ENCODE data around the gene PLCL1. TPM values are rescaled to one million over a fixed set of nuclear protein-coding genes. Genes with fewer than 3 reads are reported as not detected.
A peak's percentile ranks its signal among the peaks of the same experiment; 100 is the strongest.

Gene PLCL1
- total and polyA plus RNA-seq, 7 donors: 4.3 to 25.4 (median 12.6) TPM

GRCh38 chr2:198115201-198115600 lies 310.8 kb downstream of the PLCL1 start:
- H3K9me3 ChIP-seq: no peaks in the 10 kb centered on the region
- TF ChIP-seq, protein P1, sequence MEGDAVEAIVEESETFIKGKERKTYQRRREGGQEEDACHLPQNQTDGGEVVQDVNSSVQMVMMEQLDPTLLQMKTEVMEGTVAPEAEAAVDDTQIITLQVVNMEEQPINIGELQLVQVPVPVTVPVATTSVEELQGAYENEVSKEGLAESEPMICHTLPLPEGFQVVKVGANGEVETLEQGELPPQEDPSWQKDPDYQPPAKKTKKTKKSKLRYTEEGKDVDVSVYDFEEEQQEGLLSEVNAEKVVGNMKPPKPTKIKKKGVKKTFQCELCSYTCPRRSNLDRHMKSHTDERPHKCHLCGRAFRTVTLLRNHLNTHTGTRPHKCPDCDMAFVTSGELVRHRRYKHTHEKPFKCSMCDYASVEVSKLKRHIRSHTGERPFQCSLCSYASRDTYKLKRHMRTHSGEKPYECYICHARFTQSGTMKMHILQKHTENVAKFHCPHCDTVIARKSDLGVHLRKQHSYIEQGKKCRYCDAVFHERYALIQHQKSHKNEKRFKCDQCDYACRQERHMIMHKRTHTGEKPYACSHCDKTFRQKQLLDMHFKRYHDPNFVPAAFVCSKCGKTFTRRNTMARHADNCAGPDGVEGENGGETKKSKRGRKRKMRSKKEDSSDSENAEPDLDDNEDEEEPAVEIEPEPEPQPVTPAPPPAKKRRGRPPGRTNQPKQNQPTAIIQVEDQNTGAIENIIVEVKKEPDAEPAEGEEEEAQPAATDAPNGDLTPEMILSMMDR (IDR thresholded peaks at IDR 0.05): no peak
- no peak overlapping the region for H3K27ac ChIP-seq
- intact Hi-C loops (cut with DNase I): no loop called here
- ATAC-seq (no peak), DNase-seq (no peak)
- no peaks in the 10 kb centered on the region for H3K27me3 ChIP-seq (ENCODE audit: insufficient read depth in 3 of 3, low read length in 2 of 3)
- no peak overlapping the region for H3K4me3 ChIP-seq
- H3K36me3 ChIP-seq (ENCODE audit: insufficient read depth in 1 of 2, low read depth in 1 of 2): no peaks in the 10 kb centered on the region
- peaks cover 23% of the 10 kb centered on the region for H3K4me1 ChIP-seq

GRCh38 chr2:198116756-198117155 lies 312.4 kb downstream of the PLCL1 start:
- DNase-seq (no peak), ATAC-seq (no peak)
- no peaks in the 10 kb centered on the region for H3K27me3 ChIP-seq (ENCODE audit: insufficient read depth in 3 of 3, low read length in 2 of 3)
- H3K4me3 ChIP-seq: no peak overlapping the region
- TF ChIP-seq, protein P1 (IDR thresholded peaks at IDR 0.05): no peak
- intact Hi-C loops (cut with DNase I): no loop called here
- H3K4me1 ChIP-seq: peaks cover 23% of the 10 kb centered on the region
- H3K36me3 ChIP-seq (ENCODE audit: insufficient read depth in 1 of 2, low read depth in 1 of 2): no peaks in the 10 kb centered on the region
- WGBS, 3 donors: 9 to 34% (median 14%) methylated on average over 1 of the region's 1 CpG
- peaks cover 3% of the 10 kb centered on the region for H3K9me3 ChIP-seq
- no peak overlapping the region for H3K27ac ChIP-seq

DNA sequence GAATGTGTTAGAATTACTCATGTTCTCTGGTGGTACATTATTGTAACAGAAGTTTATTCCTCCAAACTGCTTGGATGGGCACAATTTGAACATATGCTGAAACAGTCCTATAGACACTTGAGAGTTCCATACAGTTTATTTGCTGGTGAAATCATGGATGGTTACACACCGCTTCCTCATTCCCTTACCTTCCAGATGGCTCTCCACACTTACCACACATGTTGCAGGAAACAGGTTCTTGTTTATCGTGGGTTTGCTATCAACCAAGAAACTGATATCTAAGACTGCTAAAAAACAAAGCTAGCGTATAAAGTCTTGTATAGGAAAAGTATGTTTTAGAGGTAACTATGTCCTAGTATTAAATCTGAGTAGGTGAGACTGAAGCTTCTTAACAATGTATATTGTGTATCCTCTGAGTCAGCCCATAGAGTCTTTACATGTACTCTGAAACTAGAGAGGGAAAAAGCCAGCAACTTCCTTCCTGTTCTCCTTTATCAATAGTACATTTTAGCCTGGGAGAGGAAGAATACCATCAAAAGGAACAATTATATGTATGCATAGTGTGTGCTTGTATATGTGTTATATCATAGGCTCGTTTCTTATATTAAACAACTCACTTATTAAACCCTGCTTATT lies 313.1 kb downstream of the PLCL1 start:
- Histone ChIP-seq H3K4me1 (peaks cover 19% of the 10 kb centered on the region), H3K27me3 (ENCODE audit: insufficient read depth in 3 of 3, low read length in 2 of 3) (no peaks in the 10 kb centered on the region), H3K9me3 (peaks cover 3% of the 10 kb centered on the region), H3K27ac (no peak overlapping the region), H3K4me3 (no peak overlapping the region), H3K36me3 (ENCODE audit: insufficient read depth in 1 of 2, low read depth in 1 of 2) (no peaks in the 10 kb centered on the region)
- DNase-seq (no peak), ATAC-seq (no peak)
- TF ChIP-seq, protein P1 (IDR thresholded peaks at IDR 0.05): no peak
- intact Hi-C loops (cut with DNase I): no loop called here
- WGBS, 3 donors: 84 to 89% (median 87%) methylated on average over 4 of the region's 4 CpGs

GRCh38 chr2:198127627-198128026 lies 323.2 kb downstream of the PLCL1 start:
- Histone ChIP-seq H3K4me3 (no peak overlapping the region), H3K4me1 (peaks cover 8% of the 10 kb centered on the region), H3K9me3 (no peaks in the 10 kb centered on the region), H3K27ac (peak overlapping the region; percentile 58), H3K27me3 (ENCODE audit: insufficient read depth in 3 of 3, low read length in 2 of 3) (no peaks in the 10 kb centered on the region), H3K36me3 (ENCODE audit: insufficient read depth in 1 of 2, low read depth in 1 of 2) (no peaks in the 10 kb centered on the region)
- intact Hi-C loops (cut with DNase I): loop anchor here (1.0 to 10.0 kb wide), 4 partner anchors 75 to 423 kb away; partner anchors contain the start of gene MARS2 (in 2 of the 2)
- TF ChIP-seq, protein P1 (IDR thresholded peaks at IDR 0.05): peak; percentile 83
- peak; percentile 82 to 97 (median 88) for ATAC-seq
- DNase-seq: peak; percentile 30 to 61
- WGBS, 3 donors: 70 to 84% (median 70%) methylated on average over 1 of the region's 1 CpG

DNA sequence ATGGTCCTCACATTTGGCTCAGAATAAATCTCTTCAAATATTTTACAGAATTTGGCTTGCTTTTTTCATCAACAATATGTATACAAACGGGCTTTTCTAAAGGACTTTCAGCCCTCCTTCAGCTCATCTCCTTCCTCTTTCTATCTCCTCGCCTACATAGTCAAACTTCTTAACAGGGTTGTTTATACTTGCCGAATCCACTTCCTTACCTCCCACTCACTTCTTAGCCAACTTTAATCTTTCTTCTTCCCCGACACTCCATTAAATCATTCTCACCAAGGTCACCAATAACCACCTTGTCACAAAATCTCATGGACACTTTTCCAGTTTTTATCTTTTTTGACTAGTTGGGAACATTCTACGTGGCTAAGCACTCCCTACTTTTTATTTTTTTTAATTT lies 325.2 kb downstream of the PLCL1 start:
- no peak overlapping the region for H3K4me3 ChIP-seq
- ATAC-seq: no peak
- no peak for DNase-seq
- WGBS, 3 donors: 76 to 92% (median 85%) methylated on average over 5 of the region's 5 CpGs
- TF ChIP-seq, protein P1 (IDR thresholded peaks at IDR 0.05): no peak
- peaks cover 8% of the 10 kb centered on the region for H3K4me1 ChIP-seq
- H3K9me3 ChIP-seq: no peaks in the 10 kb centered on the region
- H3K36me3 ChIP-seq (ENCODE audit: insufficient read depth in 1 of 2, low read depth in 1 of 2): no peaks in the 10 kb centered on the region
- H3K27ac ChIP-seq: no peak overlapping the region
- intact Hi-C loops (cut with DNase I): loop anchor here (5.0 to 10.0 kb wide), 4 partner anchors 77 to 425 kb away; partner anchors contain the start of gene MARS2 (in 2 of the 2)
- no peaks in the 10 kb centered on the region for H3K27me3 ChIP-seq (ENCODE audit: insufficient read depth in 3 of 3, low read length in 2 of 3)
